Adipocyte (in vitro differentiated cells): Measurements from ENCODE around the gene SVOPL.

Experiments
- DNase-seq: peaks from one replicate; pipeline ENCODE4 v3.0.0-alpha.2; 2015; ENCODE audit warnings: low read depth
- H3K27me3 ChIP-seq: replicated peaks from 2 replicates; pipeline ENCODE4 v1.7.0; 2013; ENCODE audit warnings: mild to moderate bottlenecking, low read length, moderate library complexity; ENCODE audit not compliant: control insufficient read depth, insufficient read depth
- H3K36me3 ChIP-seq: 2 replicates; pipeline ENCODE4 v1.7.0; 2013; ENCODE audit warnings: low read length, mild to moderate bottlenecking, moderate library complexity; ENCODE audit not compliant: control insufficient read depth, insufficient read depth, severe bottlenecking
- H3K4me1 ChIP-seq: 2 replicates; pipeline ENCODE4 v1.7.0; 2013; ENCODE audit warnings: mild to moderate bottlenecking, low read length, moderate library complexity; ENCODE audit not compliant: control insufficient read depth, insufficient read depth
- H3K4me3 ChIP-seq: 2 replicates; pipeline ENCODE4 v1.7.0; 2013; ENCODE audit warnings: mild to moderate bottlenecking, low read length, moderate library complexity
- H3K9ac ChIP-seq: 2 replicates; pipeline ENCODE4 v1.7.0; 2013; ENCODE audit warnings: mild to moderate bottlenecking, low read length, moderate library complexity
- H3K9me3 ChIP-seq: 2 replicates; pipeline ENCODE4 v1.7.0; 2013; ENCODE audit warnings: mild to moderate bottlenecking, low read length, moderate library complexity; ENCODE audit not compliant: control insufficient read depth

SVOPL gene

GRCh38 chr7:138668229-138668596 lies 32.9 kb downstream of the SVOPL start:
- no peaks in the 10 kb centered on the region for H3K36me3 ChIP-seq
- DNase-seq = no peak
- no peaks in the 10 kb centered on the region for H3K4me1 ChIP-seq
- peaks cover 8% of the 10 kb centered on the region for H3K9me3 ChIP-seq
- H3K27me3 ChIP-seq = peaks cover 6% of the 10 kb centered on the region
- H3K9ac ChIP-seq = no peak overlapping the region
- H3K4me3 ChIP-seq = no peak overlapping the region

DNA sequence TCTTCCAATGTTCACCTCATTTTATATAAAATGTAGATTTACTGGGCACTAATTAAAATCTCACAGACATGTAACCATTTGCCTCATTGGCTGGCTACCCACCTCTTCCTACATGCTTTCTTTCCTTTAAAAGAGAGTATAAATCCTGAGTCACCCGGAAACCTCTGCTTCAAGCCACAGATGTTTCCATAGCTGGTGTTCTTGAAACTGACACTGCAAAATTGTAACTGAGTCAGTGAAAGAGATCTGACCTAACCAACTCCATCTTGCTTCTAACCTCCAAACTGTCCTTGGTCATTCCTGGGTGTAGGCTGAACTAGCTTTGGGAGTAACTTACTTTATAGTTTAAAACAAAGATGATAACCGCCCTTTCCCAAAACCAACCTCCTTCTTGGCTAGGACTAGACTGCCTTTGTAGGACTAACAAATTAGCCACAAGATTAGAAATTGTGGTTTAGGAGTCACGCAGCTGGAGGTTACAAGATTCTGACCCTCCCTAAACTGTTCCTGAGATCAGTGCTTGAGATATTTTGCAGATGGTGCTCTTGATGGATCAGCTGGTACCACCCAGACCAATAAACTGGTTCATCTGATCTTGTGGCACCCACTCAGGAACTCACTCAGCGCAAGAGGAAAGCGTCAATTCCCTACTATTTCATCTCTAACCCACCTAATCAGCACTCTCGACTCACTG lies 33.5 kb downstream of the SVOPL start:
- no peak overlapping the region for H3K9ac ChIP-seq
- no peaks in the 10 kb centered on the region for H3K4me1 ChIP-seq
- H3K27me3 ChIP-seq = peaks cover 11% of the 10 kb centered on the region
- no peak overlapping the region for H3K4me3 ChIP-seq
- no peak for DNase-seq
- H3K36me3 ChIP-seq = no peaks in the 10 kb centered on the region
- peaks cover 8% of the 10 kb centered on the region for H3K9me3 ChIP-seq

DNA sequence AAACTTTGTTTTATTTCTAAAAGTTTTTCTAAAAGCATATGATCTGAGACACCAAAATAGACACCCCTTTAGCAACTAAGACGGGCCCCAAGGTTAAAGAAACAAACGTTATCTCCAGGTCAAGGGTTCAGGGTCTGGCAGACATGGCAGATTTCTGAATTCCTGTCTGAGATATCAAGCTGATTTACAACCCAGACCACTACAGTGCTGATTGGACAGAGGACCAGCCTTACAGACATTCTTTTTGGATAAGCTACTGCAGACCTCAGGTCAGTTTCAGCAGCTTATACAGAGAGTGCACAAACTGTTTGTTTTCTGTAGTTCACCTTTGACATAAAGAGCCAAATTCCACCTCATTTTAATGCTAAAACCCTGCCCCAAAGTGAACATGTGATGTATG lies 34.8 kb downstream of the SVOPL start:
- no peak overlapping the region for H3K4me3 ChIP-seq
- no peak for DNase-seq
- no peaks in the 10 kb centered on the region for H3K36me3 ChIP-seq

DNA sequence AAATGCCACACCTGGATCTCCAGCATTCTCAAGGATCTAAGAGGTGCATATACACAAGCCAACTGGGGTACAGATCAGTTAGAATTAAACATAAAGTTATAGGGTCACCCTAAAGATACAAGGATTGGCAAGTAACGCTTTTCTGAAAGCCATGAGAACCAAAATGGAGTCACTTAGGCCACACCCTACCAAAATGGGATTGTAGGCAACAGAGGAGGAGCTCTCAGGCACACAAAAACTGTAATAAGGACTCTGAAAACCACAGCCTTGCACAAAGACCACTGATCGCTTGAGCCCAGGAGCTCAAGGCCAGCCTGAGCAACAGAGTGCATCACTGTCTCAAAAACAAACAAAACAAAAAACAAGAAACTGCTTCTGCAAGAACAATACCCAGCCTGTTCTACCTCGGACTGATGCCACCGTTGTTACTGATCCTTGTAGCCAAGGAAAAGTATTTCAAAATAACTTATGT lies 35.5 kb downstream of the SVOPL start:
- H3K9ac ChIP-seq = no peak overlapping the region
- no peak for DNase-seq
- H3K4me1 ChIP-seq = no peaks in the 10 kb centered on the region
- H3K27me3 ChIP-seq = peaks cover 26% of the 10 kb centered on the region
- H3K36me3 ChIP-seq = no peaks in the 10 kb centered on the region
- H3K9me3 ChIP-seq = peaks cover 5% of the 10 kb centered on the region
- H3K4me3 ChIP-seq = no peak overlapping the region

More for the DNA sequence above, 34.8 kb downstream of the SVOPL start:
- H3K9ac ChIP-seq = no peak overlapping the region
- peaks cover 8% of the 10 kb centered on the region for H3K9me3 ChIP-seq
- no peaks in the 10 kb centered on the region for H3K4me1 ChIP-seq
- peaks cover 23% of the 10 kb centered on the region for H3K27me3 ChIP-seq

DNA sequence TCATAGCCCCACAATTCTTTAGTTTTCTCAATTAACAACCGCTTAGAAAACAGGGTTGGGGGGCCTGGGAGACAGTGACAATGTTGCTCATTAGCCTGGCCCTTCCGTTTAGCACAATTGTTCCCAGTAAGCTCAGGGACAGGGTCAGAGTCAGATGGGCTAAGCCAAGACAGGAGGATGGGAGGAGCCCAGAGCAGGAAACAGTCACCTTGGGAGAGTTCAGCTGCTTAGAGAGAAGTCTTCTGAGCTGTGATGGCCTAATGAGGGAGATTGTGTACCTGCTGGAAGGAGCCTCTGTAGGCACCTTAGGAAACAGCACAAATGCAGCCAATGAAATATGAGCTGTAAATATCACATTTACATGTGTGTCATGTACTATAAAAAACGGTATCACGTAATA lies 35.9 kb downstream of the SVOPL start:
- H3K9ac ChIP-seq = no peak overlapping the region
- H3K9me3 ChIP-seq = peaks cover under 1% of the 10 kb centered on the region
- no peak for DNase-seq
- no peak overlapping the region for H3K4me3 ChIP-seq
- no peaks in the 10 kb centered on the region for H3K4me1 ChIP-seq
- peaks cover 26% of the 10 kb centered on the region for H3K27me3 ChIP-seq
- H3K36me3 ChIP-seq = no peaks in the 10 kb centered on the region

GRCh38 chr7:138663725-138664710 lies 37.1 kb downstream of the SVOPL start:
- no peaks in the 10 kb centered on the region for H3K36me3 ChIP-seq
- no peaks in the 10 kb centered on the region for H3K4me1 ChIP-seq
- peaks cover 26% of the 10 kb centered on the region for H3K27me3 ChIP-seq
- peak overlapping the region; percentile 76 for H3K4me3 ChIP-seq
- H3K9ac ChIP-seq = no peak overlapping the region
- peak; percentile 62 for DNase-seq
- no peaks in the 10 kb centered on the region for H3K9me3 ChIP-seq

DNA sequence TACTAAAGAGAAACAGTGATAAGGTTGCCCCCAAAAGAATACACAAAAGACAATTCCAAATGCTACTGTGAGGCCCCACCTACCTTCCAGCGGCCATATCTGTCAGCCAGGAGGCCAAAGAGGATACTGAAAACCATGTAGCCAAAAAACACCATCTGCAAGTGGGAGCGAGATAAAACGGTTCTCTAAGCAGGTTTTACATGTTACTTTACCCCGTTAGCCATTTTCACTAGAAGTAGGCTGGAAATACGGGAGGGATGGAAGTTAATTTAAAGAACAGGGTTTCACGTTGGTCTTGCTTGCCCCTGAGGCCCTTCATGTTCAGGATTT lies 38.2 kb downstream of the SVOPL start:
- Histone ChIP-seq H3K36me3 (no peaks in the 10 kb centered on the region), H3K9me3 (no peaks in the 10 kb centered on the region), H3K4me3 (no peak overlapping the region), H3K9ac (no peak overlapping the region), H3K27me3 (peaks cover 26% of the 10 kb centered on the region), H3K4me1 (no peaks in the 10 kb centered on the region)
- DNase-seq = no peak

DNA sequence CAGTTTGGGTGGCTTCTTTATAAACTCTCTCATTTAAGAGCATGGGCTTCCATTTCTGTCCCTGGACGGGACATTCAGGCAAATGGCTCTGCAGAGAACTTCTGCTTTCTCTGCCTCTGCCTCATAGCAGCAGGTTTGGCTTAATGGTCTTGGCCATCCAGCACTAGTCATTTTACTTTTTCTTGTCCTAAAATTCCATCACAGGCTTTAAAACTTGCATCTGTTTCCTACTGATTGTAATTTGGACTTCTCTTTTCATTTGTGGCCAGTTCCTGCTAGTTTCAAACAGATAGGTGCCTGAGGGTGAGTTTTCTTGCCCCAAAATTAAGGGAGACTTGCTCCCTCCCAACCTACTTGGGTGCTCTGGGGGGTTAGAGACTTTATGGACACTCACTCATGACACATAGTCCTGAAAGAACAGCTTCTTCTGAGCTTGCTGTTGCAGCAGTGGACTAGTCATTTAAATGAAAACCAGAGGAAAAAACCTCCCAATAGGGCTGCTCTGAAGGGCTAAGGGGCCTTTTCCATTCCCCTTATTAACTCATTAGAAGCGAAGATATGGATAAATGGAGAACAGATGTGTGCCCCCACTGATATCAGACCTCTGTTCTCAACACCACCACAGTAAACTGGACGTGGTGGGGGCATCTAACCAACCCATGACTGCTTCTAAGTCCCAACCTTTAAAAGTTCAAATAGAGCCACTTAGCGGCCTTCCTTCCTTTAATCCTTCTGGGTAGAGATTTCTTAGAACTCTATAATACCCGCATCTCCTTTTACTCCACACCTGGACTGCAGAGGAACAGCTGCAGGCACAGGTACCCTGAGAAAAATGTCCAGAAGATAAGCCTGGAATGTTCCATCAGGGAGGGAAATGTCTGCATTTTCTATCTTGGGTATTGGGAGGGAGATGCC lies 38.8 kb downstream of the SVOPL start:
- H3K9me3 ChIP-seq = no peaks in the 10 kb centered on the region
- DNase-seq = no peak
- no peaks in the 10 kb centered on the region for H3K4me1 ChIP-seq
- H3K27me3 ChIP-seq = peaks cover 26% of the 10 kb centered on the region
- no peak overlapping the region for H3K9ac ChIP-seq
- H3K4me3 ChIP-seq = no peak overlapping the region
- H3K36me3 ChIP-seq = no peaks in the 10 kb centered on the region

DNA sequence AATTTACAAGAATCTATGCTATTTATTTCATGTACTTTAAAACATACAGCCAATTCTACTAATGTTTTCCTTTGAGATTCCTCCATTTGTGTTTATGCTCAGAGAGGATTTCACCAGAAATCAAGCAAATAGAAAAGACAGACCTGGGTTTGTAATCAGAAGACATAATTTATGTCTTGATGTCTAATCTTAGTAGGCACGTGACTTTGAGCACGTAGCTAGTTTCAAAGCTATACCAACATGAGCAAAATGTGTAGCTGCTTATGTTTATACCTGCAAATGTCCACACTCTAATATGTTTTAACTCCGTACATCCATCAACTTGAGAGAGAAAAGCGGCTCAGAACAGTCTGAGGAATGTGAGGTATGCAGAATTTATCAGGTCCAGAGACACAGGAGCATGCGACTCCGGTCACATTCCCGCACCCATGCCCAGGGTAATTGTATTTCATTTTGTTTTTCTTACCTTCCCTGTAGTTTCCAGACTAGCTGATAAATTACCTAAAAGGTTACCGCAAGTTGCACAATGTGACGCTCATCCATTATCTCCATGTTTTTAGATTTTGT lies 40.0 kb downstream of the SVOPL start:
- H3K27me3 ChIP-seq = peaks cover 26% of the 10 kb centered on the region
- no peaks in the 10 kb centered on the region for H3K9me3 ChIP-seq
- H3K4me1 ChIP-seq = no peaks in the 10 kb centered on the region
- H3K36me3 ChIP-seq = no peaks in the 10 kb centered on the region
- DNase-seq = no peak
- H3K4me3 ChIP-seq = no peak overlapping the region
- no peak overlapping the region for H3K9ac ChIP-seq

- Histone ChIP-seq H3K27me3 (peaks cover 21% of the 10 kb centered on the region), H3K4me3 (no peak overlapping the region), H3K4me1 (no peaks in the 10 kb centered on the region), H3K9me3 (peaks cover 3% of the 10 kb centered on the region), H3K36me3 (no peaks in the 10 kb centered on the region), H3K9ac (no peak overlapping the region)
- DNase-seq = no peak
Measured at GRCh38 chr7:138658889-138659288, 42.3 kb downstream of the SVOPL start.
